Measurements from ENCODE around the gene LRMDA.

DNA sequence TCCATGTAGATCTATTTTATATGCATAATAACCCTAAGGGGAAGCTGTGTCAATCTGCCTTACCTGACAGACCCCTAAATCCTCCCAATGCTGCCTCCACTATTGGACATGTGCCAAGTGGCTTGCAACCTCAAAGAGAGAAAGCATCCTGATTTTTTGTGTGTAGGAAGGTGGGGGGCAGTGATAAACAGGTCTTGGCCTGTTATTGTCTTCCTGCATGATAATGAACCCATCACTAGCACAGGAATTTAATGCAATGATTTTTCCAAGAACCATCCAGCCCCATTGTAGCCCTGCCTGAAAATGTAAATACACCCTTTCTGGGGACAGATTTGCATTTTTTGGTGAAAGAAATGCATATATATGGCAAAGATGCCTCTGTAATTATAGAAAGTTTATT, 850.2 kb downstream of the LRMDA start:
- TF ChIP-seq, protein P1, sequence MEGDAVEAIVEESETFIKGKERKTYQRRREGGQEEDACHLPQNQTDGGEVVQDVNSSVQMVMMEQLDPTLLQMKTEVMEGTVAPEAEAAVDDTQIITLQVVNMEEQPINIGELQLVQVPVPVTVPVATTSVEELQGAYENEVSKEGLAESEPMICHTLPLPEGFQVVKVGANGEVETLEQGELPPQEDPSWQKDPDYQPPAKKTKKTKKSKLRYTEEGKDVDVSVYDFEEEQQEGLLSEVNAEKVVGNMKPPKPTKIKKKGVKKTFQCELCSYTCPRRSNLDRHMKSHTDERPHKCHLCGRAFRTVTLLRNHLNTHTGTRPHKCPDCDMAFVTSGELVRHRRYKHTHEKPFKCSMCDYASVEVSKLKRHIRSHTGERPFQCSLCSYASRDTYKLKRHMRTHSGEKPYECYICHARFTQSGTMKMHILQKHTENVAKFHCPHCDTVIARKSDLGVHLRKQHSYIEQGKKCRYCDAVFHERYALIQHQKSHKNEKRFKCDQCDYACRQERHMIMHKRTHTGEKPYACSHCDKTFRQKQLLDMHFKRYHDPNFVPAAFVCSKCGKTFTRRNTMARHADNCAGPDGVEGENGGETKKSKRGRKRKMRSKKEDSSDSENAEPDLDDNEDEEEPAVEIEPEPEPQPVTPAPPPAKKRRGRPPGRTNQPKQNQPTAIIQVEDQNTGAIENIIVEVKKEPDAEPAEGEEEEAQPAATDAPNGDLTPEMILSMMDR (IDR thresholded peaks at IDR 0.05): no peak
- no peak for TF ChIP-seq EZH2phosphoT487 (IDR thresholded peaks at IDR 0.05)
- TF ChIP-seq EZH2 (IDR thresholded peaks at IDR 0.05): no peak

Measured in neural progenitor cell (in vitro differentiated cells).